Measurements from ENCODE around the gene POU2F3. TPM values are rescaled to one million over a fixed set of nuclear protein-coding genes. Genes with fewer than 3 reads are reported as not detected.
A peak's percentile ranks its signal among the peaks of the same experiment; 100 is the strongest.

The POU2F3 gene
- total RNA-seq, 2 donors from 2014 or later, result 0.26 TPM; not detected in 1

DNA sequence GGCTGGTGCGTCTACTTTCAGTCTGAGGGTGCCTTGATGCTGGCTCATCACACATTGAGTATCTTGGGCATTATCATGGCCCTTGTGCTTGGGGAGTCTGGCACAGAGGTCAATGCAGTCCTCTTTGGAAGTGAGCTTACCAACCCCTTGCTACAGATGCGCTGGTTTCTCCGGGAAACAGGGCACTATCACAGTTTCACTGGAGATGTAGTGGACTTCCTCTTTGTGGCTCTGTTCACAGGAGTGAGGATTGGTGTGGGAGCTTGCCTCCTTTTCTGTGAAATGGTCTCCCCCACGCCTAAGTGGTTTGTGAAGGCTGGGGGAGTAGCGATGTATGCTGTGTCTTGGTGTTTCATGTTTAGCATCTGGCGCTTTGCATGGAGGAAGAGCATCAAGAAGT is 90.1 kb downstream of the POU2F3 start:
- Histone ChIP-seq H3K36me3 (replicated peaks in 1 of 2; ENCODE audit: insufficient read depth in 1 of 2, low read depth in 2 of 2) (no peaks in the 10 kb centered on the region), H3K27ac (no peak overlapping the region), H3K9me3 (no peaks in the 10 kb centered on the region), H3K27me3 (no peaks in the 10 kb centered on the region), H3K4me3 (no peak overlapping the region), H3K4me1 (peaks cover 46% of the 10 kb centered on the region)
- DNase-seq (no peak), ATAC-seq (no peak)
- 89 to 97% methylated on average over 6 of the region's 6 CpGs for WGBS, 2 donors
- intact Hi-C loops (cut with DNase I), result no loop called here
- TF ChIP-seq, protein P1, sequence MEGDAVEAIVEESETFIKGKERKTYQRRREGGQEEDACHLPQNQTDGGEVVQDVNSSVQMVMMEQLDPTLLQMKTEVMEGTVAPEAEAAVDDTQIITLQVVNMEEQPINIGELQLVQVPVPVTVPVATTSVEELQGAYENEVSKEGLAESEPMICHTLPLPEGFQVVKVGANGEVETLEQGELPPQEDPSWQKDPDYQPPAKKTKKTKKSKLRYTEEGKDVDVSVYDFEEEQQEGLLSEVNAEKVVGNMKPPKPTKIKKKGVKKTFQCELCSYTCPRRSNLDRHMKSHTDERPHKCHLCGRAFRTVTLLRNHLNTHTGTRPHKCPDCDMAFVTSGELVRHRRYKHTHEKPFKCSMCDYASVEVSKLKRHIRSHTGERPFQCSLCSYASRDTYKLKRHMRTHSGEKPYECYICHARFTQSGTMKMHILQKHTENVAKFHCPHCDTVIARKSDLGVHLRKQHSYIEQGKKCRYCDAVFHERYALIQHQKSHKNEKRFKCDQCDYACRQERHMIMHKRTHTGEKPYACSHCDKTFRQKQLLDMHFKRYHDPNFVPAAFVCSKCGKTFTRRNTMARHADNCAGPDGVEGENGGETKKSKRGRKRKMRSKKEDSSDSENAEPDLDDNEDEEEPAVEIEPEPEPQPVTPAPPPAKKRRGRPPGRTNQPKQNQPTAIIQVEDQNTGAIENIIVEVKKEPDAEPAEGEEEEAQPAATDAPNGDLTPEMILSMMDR (IDR thresholded peaks at IDR 0.05), result no peak
- no peak for TF ChIP-seq POLR2A (IDR thresholded peaks at IDR 0.05)

DNA sequence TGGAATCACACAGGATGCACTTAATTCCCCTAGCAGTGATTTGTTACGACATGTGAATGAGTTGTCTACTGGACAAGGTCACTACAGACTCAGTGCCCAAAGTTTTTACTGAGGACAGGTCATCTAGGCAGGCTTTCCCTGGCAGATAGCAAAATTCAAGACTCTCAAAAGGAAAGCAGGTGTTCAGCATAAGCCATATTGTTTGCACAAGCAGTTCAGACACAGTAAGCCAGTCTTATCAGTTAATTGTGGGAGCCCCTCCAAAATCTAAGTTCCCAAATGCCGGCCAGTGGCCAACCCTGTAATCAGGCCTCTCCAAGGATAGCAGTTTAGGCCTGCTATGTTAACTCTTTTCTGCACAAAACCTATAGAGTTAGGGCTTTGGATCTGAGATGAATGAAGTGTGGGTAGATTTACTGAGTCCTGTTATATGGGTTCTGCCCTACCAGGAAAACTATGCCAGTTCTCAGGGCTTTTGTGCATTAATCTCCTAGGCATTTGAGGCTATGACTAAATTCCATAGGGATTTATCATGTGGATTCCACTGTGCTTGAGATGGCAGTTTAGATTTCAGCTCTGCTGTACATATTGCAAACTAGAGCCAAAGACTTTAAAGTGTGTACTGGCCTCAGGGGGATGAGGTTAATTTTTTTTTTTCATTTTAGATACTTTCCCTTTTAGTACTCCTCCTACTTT is 91.5 kb downstream of the POU2F3 start:
- DNase-seq, result peak; percentile 26 to 71 (median 58)
- Histone ChIP-seq H3K36me3 (replicated peaks in 1 of 2; ENCODE audit: insufficient read depth in 1 of 2, low read depth in 2 of 2) (no peaks in the 10 kb centered on the region), H3K4me3 (no peak overlapping the region), H3K27ac (peak overlapping the region in 3 of 4 donors; percentile 16 to 70 (median 41)), H3K9me3 (no peaks in the 10 kb centered on the region), H3K27me3 (no peaks in the 10 kb centered on the region), H3K4me1 (peaks cover 42% of the 10 kb centered on the region)
- 24 to 30% methylated on average over 2 of the region's 2 CpGs for WGBS, 2 donors
- no peak for ATAC-seq
- intact Hi-C loops (cut with DNase I), result no loop called here
- no peak for TF ChIP-seq POLR2A (IDR thresholded peaks at IDR 0.05)
- TF ChIP-seq, protein P1 (IDR thresholded peaks at IDR 0.05), result no peak

DNA sequence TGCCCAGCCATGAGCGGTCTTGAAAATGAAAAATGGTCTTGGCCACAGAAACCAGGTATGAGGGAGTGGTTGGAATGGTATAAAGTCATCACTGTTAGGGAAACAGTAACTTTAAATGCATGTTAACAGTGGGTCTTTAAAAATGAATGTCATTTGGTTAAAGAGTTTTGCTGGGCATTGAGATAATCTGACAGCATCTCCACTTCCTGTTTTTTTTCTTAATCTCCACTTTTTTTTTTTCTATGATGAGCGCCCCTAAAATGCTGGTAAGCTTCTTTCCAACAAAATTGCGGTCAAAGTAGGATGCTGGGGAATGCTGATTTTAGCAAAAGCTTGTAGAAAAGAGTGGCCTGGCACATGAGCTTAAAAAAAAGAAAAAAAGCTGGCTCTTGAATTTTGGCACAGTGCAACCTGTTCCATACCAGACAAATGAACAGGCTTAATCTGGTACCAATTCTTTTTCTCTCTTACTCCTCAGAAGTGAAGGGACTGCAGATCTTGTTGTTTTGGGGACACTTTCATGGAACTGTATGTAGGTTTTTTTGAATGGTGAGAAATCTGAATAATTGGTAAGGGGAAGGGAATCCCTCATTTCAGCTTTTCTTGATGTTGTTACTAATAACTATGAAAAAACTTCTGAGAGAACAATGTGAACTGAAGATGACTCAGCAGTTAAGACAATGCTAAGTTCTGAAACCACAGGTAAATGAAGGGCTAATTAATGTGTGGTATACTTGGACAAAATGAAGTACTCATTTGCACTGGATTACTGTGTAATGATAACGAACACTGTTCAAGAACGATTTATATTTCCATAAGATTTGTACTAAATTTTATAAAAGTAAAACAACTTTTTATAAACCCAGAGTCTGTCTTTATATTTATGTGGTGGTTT is 93.1 kb downstream of the POU2F3 start:
- H3K4me1 ChIP-seq, result peaks cover 34% of the 10 kb centered on the region

DNA sequence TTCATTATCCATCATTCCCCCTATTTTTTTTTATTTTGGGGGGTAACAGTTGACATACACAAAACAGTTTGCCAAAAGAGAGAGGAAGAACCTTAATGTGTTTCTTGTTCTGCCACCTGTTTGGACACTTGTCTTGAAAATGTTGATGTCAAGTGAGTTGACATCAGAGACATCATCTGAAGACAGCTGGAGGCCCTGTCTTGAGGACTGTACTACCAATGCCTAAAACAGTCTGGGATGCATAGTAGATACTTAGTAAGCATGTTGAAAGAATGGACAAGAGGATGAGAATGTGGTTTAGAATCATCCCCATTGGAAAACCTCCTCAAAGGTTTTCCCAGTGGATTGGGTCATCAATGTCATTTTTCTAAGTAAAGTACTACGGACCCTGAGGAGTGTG is 93.9 kb downstream of the POU2F3 start:
- ATAC-seq, result no peak

More for the DNA sequence above, 93.1 kb downstream of the POU2F3 start:
- DNase-seq, result no peak
- 89 to 91% methylated on average over 5 of the region's 5 CpGs for WGBS, 2 donors
- Histone ChIP-seq H3K27me3 (no peaks in the 10 kb centered on the region), H3K9me3 (no peaks in the 10 kb centered on the region), H3K4me3 (no peak overlapping the region), H3K36me3 (replicated peaks in 1 of 2; ENCODE audit: insufficient read depth in 1 of 2, low read depth in 2 of 2) (no peaks in the 10 kb centered on the region), H3K27ac (no peak overlapping the region)
- no peak for ATAC-seq
- TF ChIP-seq, protein P1 (IDR thresholded peaks at IDR 0.05), result no peak
- no peak for TF ChIP-seq POLR2A (IDR thresholded peaks at IDR 0.05)
- intact Hi-C loops (cut with DNase I), result no loop called here

More for the DNA sequence above, 93.9 kb downstream of the POU2F3 start:
- Histone ChIP-seq H3K27me3 (no peaks in the 10 kb centered on the region), H3K4me3 (no peak overlapping the region), H3K27ac (no peak overlapping the region), H3K36me3 (replicated peaks in 1 of 2; ENCODE audit: insufficient read depth in 1 of 2, low read depth in 2 of 2) (no peaks in the 10 kb centered on the region), H3K4me1 (peaks cover 39% of the 10 kb centered on the region), H3K9me3 (no peaks in the 10 kb centered on the region)
- WGBS, 2 donors, result 44 to 73% methylated on average over 1 of the region's 1 CpG
- intact Hi-C loops (cut with DNase I), result no loop called here
- no peak for TF ChIP-seq POLR2A (IDR thresholded peaks at IDR 0.05)
- TF ChIP-seq, protein P1 (IDR thresholded peaks at IDR 0.05), result no peak
- no peak for DNase-seq

Measured in body of pancreas (tissue), 4 donors.